Neuronal stem cell (in vitro differentiated cells): Measurements from ENCODE around the gene ASH1L.
"Not testable (repeated sequence)": the region's sequence is repeated elsewhere in the genome, so short reads cannot be mapped to it uniquely, and the experiment has no call there.

ENCODE experiments used
- DNase-seq: peaks from one replicate; pipeline ENCODE4 v3.0.0-alpha.2; 2013; ENCODE audit warnings: low spot score
- H2AFZ ChIP-seq: one replicate; pipeline ENCODE4 v1.6.1; 2013; ENCODE audit warnings: mild to moderate bottlenecking, low read length, inconsistent platforms
- H2AK5ac ChIP-seq: 2 replicates; pipeline ENCODE4 v1.6.1; 2013; ENCODE audit warnings: low read depth, mild to moderate bottlenecking, inconsistent platforms, low read length, moderate library complexity, mixed read lengths
- H2BK120ac ChIP-seq: 2 replicates; pipeline ENCODE4 v1.6.1; 2013; ENCODE audit warnings: low read depth, mild to moderate bottlenecking, inconsistent platforms, low read length, moderate library complexity, mixed read lengths
- H2BK12ac ChIP-seq: one replicate; pipeline ENCODE4 v1.6.1; 2013; ENCODE audit warnings: low read length, inconsistent platforms
- H2BK15ac ChIP-seq: 2 replicates; pipeline ENCODE4 v1.6.1; 2013; ENCODE audit warnings: mild to moderate bottlenecking, low read length, inconsistent platforms, mixed read lengths
- H2BK5ac ChIP-seq: one replicate; pipeline ENCODE4 v1.6.1; 2013; ENCODE audit warnings: inconsistent platforms, mild to moderate bottlenecking, low read length, moderate library complexity
- H3K14ac ChIP-seq: one replicate; pipeline ENCODE4 v1.6.1; 2013; ENCODE audit warnings: low read length, inconsistent platforms
- H3K18ac ChIP-seq: 2 replicates; pipeline ENCODE4 v1.6.1; 2013; ENCODE audit warnings: low read length, inconsistent platforms
- H3K23ac ChIP-seq: 2 replicates; pipeline ENCODE4 v1.6.1; 2013; ENCODE audit warnings: low read depth, mild to moderate bottlenecking, mixed read lengths, low read length, inconsistent platforms; ENCODE audit not compliant: poor library complexity
- H3K27ac ChIP-seq: replicated peaks from 3 replicates; pipeline ENCODE4 v1.5.1; 2013; ENCODE audit warnings: low read length, inconsistent platforms
- H3K27me3 ChIP-seq, 3 experiments: 2 replicates each; pipeline ENCODE4 v1.6.1; 2013; ENCODE audit warnings: low read length in 3 of 3, mild to moderate bottlenecking in 2 of 3, inconsistent platforms in 1 of 3, low read depth in 1 of 3, mixed read lengths in 1 of 3, moderate library complexity in 1 of 3; ENCODE audit not compliant: control insufficient read depth in 3 of 3, insufficient read depth in 3 of 3
- H3K36me3 ChIP-seq, 2 donors: replicated peaks in 1 of 2; 2 replicates each; pipeline ENCODE4 v1.6.1; 2013; ENCODE audit warnings: low read length in 2 of 2; ENCODE audit not compliant: control insufficient read depth in 2 of 2, insufficient read depth in 2 of 2
- H3K4ac ChIP-seq: 2 replicates; pipeline ENCODE4 v1.6.1; 2013; ENCODE audit warnings: inconsistent platforms, mild to moderate bottlenecking, low read length, moderate library complexity
- H3K4me1 ChIP-seq, 2 donors: 1 replicate in 1 of 2; 2 replicates in 1 of 2; pipeline ENCODE4 v1.6.1; 2013; ENCODE audit warnings: low read length in 2 of 2, low read depth in 1 of 2; ENCODE audit not compliant: control insufficient read depth in 2 of 2, insufficient read depth in 1 of 2
- H3K4me2 ChIP-seq: one replicate; pipeline ENCODE4 v1.6.1; 2013; ENCODE audit warnings: mild to moderate bottlenecking, low read length, inconsistent platforms; ENCODE audit not compliant: insufficient read depth, poor library complexity, severe bottlenecking
- H3K4me3 ChIP-seq, 2 donors: 2 replicates each; pipeline ENCODE4 v1.5.1; 2013; ENCODE audit warnings: low read length in 2 of 2, mild to moderate bottlenecking in 2 of 2, inconsistent platforms in 1 of 2, moderate library complexity in 1 of 2
- H3K79me1 ChIP-seq: one replicate; pipeline ENCODE4 v1.6.1; 2013; ENCODE audit warnings: low read depth, mild to moderate bottlenecking, inconsistent platforms, low read length, moderate library complexity
- H3K9ac ChIP-seq: one replicate; pipeline ENCODE4 v1.6.1; 2013; ENCODE audit warnings: mild to moderate bottlenecking, low read depth, low read length, inconsistent platforms; ENCODE audit not compliant: poor library complexity
- H3K9me3 ChIP-seq, 2 donors: replicated peaks in 1 of 2; 2 replicates each; pipeline versions ENCODE3 to v1.6.1; 2013; ENCODE audit warnings: low read length in 2 of 2, mild to moderate bottlenecking in 2 of 2, inconsistent platforms in 1 of 2, low read depth in 1 of 2, mixed read lengths in 1 of 2, moderate library complexity in 1 of 2; ENCODE audit not compliant: control insufficient read depth in 2 of 2, insufficient read depth in 1 of 2
- H4K8ac ChIP-seq: one replicate; pipeline ENCODE4 v1.6.1; 2013; ENCODE audit warnings: low read depth, mild to moderate bottlenecking, inconsistent platforms, low read length, moderate library complexity
- H4K91ac ChIP-seq: one replicate; pipeline ENCODE4 v1.6.1; 2013; ENCODE audit warnings: low read length, low read depth, mild to moderate bottlenecking, inconsistent platforms; ENCODE audit not compliant: poor library complexity
- WGBS, 2 donors: extraction: QIAGEN DNeasy Blood & Tissue Kit; methylation state at CpG; one replicate each; pipeline ENCODE4 v1.1.7; 2013; ENCODE audit warnings: missing lambda C conversion rate in 2 of 2, mixed read lengths in 1 of 2; ENCODE audit not compliant: insufficient read length in 2 of 2, insufficient replicate concordance in 1 of 2; ENCODE audit errors: extremely low coverage in 2 of 2; 5-methylcytosine and 5-hydroxymethylcytosine counted together

The ASH1L gene

GRCh38 chr1:155437405-155437804 is 125.2 kb downstream of the ASH1L start:
- no peak overlapping the region for H2AK5ac ChIP-seq
- no peak overlapping the region for H3K4me3 ChIP-seq
- H2BK12ac ChIP-seq: no peak overlapping the region
- WGBS, 2 donors: no CpG with 5 or more reads among the region's 4 CpGs
- H3K9ac ChIP-seq: no peak overlapping the region
- no peak overlapping the region for H3K27ac ChIP-seq
- no peak overlapping the region for H2BK5ac ChIP-seq
- H3K27me3 ChIP-seq: no peaks in the 10 kb centered on the region
- H4K91ac ChIP-seq: no peak overlapping the region
- no peak overlapping the region for H2BK15ac ChIP-seq
- H3K23ac ChIP-seq: no peak overlapping the region
- H3K18ac ChIP-seq: no peak overlapping the region
- H2AFZ ChIP-seq: no peak overlapping the region
- H3K9me3 ChIP-seq: no peaks in the 10 kb centered on the region
- no peak for DNase-seq
- no peak overlapping the region for H3K4me2 ChIP-seq
- no peak overlapping the region for H3K4ac ChIP-seq
- H3K36me3 ChIP-seq: peaks cover 8 to 48% of the 10 kb centered on the region in 2 donors
- H3K14ac ChIP-seq: no peak overlapping the region
- no peaks in the 10 kb centered on the region for H3K79me1 ChIP-seq
- H3K4me1 ChIP-seq: no peaks in the 10 kb centered on the region
- no peak overlapping the region for H4K8ac ChIP-seq
- H2BK120ac ChIP-seq: no peak overlapping the region

- H2BK5ac ChIP-seq, H3K27me3 ChIP-seq, H3K23ac ChIP-seq, H3K9me3 ChIP-seq, H3K4me3 ChIP-seq, H3K4me2 ChIP-seq, H2BK120ac ChIP-seq, H2AK5ac ChIP-seq, H4K91ac ChIP-seq, H2AFZ ChIP-seq, H3K4ac ChIP-seq, H3K14ac ChIP-seq, H2BK15ac ChIP-seq, H3K18ac ChIP-seq, H3K4me1 ChIP-seq, H3K9ac ChIP-seq, DNase-seq, H4K8ac ChIP-seq, H3K27ac ChIP-seq, H2BK12ac ChIP-seq, H3K79me1 ChIP-seq: not testable (repeated sequence)
- peaks cover 8 to 72% of the 10 kb centered on the region in 2 donors for H3K36me3 ChIP-seq
- WGBS, 2 donors: no CpG with 5 or more reads among the region's 14 CpGs
These were observed 128.7 kb downstream of the ASH1L start for GRCh38 chr1:155433831-155434389.

- not testable (repeated sequence) for DNase-seq, H4K8ac ChIP-seq, H3K4ac ChIP-seq, H3K23ac ChIP-seq, H3K27me3 ChIP-seq, H2AK5ac ChIP-seq, H3K27ac ChIP-seq, H3K4me2 ChIP-seq, H2BK120ac ChIP-seq, H3K9me3 ChIP-seq, H4K91ac ChIP-seq, H2AFZ ChIP-seq, H2BK12ac ChIP-seq, H3K18ac ChIP-seq, H3K14ac ChIP-seq, H2BK5ac ChIP-seq, H3K4me1 ChIP-seq, H3K79me1 ChIP-seq, H3K4me3 ChIP-seq, H3K9ac ChIP-seq, H2BK15ac ChIP-seq
- H3K36me3 ChIP-seq: peaks cover 4 to 66% of the 10 kb centered on the region in 2 donors
- no CpG with 5 or more reads among the region's 23 CpGs for WGBS, 2 donors
These were observed 129.3 kb downstream of the ASH1L start for GRCh38 chr1:155433128-155433830.

- H3K9me3 ChIP-seq: no peaks in the 10 kb centered on the region
- peaks cover 2 to 21% of the 10 kb centered on the region in 2 donors for H3K36me3 ChIP-seq
These were observed 138.5 kb downstream of the ASH1L start for GRCh38 chr1:155424091-155424490.

More at GRCh38 chr1:155424091-155424490, 138.5 kb downstream of the ASH1L start:
- Histone ChIP-seq H2BK5ac (no peak overlapping the region), H3K18ac (no peak overlapping the region), H3K4me3 (no peak overlapping the region), H3K27ac (no peak overlapping the region), H3K4me1 (no peaks in the 10 kb centered on the region), H3K4me2 (no peak overlapping the region), H3K23ac (no peak overlapping the region), H2BK120ac (no peak overlapping the region), H3K14ac (no peak overlapping the region), H4K91ac (no peak overlapping the region), H3K27me3 (no peaks in the 10 kb centered on the region), H2AK5ac (no peak overlapping the region), H3K9ac (no peak overlapping the region), H3K79me1 (no peaks in the 10 kb centered on the region), H2BK12ac (no peak overlapping the region), H2BK15ac (no peak overlapping the region), H3K4ac (no peak overlapping the region), H2AFZ (no peak overlapping the region), H4K8ac (no peak overlapping the region)
- WGBS, 2 donors: no CpG with 5 or more reads among the region's 7 CpGs
- DNase-seq: no peak
